ENCODE data around the gene LPP. TPM values are rescaled to one million over a fixed set of nuclear protein-coding genes. Genes with fewer than 3 reads are reported as not detected.

LPP gene
- polyA plus RNA-seq, 3 donors, result 14.1 to 23.2 (median 15.3) TPM

GRCh38 chr3:188707381-188708288 is 553.7 kb downstream of the LPP start:
- no peaks in the 10 kb centered on the region for H3K9me3 ChIP-seq (replicated peaks in 1 of 2; ENCODE audit: control insufficient read depth in 1 of 2, insufficient read depth in 1 of 2, low read length in 2 of 2)
- H3K36me3 ChIP-seq (replicated peaks in 1 of 2; ENCODE audit: control insufficient read depth in 1 of 2, insufficient read depth in 2 of 2, low read length in 2 of 2), result no peaks in the 10 kb centered on the region
- peak overlapping the region; percentile 31 for H3K4me2 ChIP-seq (replicated peaks; ENCODE audit: extremely low read depth, low read length, poor library complexity, severe bottlenecking)
- no peaks in the 10 kb centered on the region for H3K79me2 ChIP-seq (ENCODE audit: insufficient read depth, low read length)
- Mint-ChIP-seq H3K27ac (peak overlapping the region; percentile 63 to 93 (median 72)), H3K4me3 (peak overlapping the region in 1 of 2 donors; percentile 39), H3K36me3 (peaks cover 7 to 25% of the 10 kb centered on the region in 2 donors), H3K27me3 (ENCODE audit: low read depth in 3 of 3) (no peaks in the 10 kb centered on the region), H3K4me1 (peaks cover 44% of the 10 kb centered on the region), H3K9me3 (no peaks in the 10 kb centered on the region)
- H3K4me3 ChIP-seq (replicated peaks in 1 of 3; ENCODE audit: low read depth in 2 of 3, low read length in 3 of 3), result no peak overlapping the region
- 25% methylated on average over 4 of the region's 12 CpGs for WGBS (ENCODE audit: insufficient coverage)
- H4K20me1 ChIP-seq (ENCODE audit: insufficient read depth, low read length), result no peaks in the 10 kb centered on the region
- no peaks in the 10 kb centered on the region for H3K27me3 ChIP-seq (ENCODE audit: control insufficient read depth in 2 of 2, insufficient read depth in 2 of 2, low read length in 2 of 2)
- H3K9ac ChIP-seq (ENCODE audit: insufficient read depth, low read length, poor library complexity, severe bottlenecking), result no peak overlapping the region
- DNase-seq, result peak; percentile 41 to 55 (median 44)
- intact Hi-C loops (cut with micrococcal nuclease), result loop anchor here in 1 of 2 donors (10.0 kb wide), 2 partner anchors 247 to 963 kb away; partner anchors contain the start of gene BCL6
- H3K4me1 ChIP-seq (ENCODE audit: control insufficient read depth in 1 of 2, insufficient read depth in 2 of 2, low read length in 2 of 2), result peaks cover 38 to 54% of the 10 kb centered on the region in 2 donors
- peak overlapping the region; percentile 34 to 69 for H3K27ac ChIP-seq (ENCODE audit: low read depth in 1 of 2, low read length in 2 of 2)
- TF ChIP-seq CTCF (IDR thresholded peaks at IDR 0.05), result no peak
- peak overlapping the region; percentile 8 for H2AFZ ChIP-seq (ENCODE audit: insufficient read depth, low read depth, low read length, poor library complexity, severe bottlenecking)

GRCh38 chr3:188711881-188712247 is 557.9 kb downstream of the LPP start:
- Mint-ChIP-seq H3K4me3 (peak overlapping the region in 1 of 2 donors; percentile 54), H3K27me3 (ENCODE audit: low read depth in 3 of 3) (no peaks in the 10 kb centered on the region), H3K36me3 (peaks cover 8 to 24% of the 10 kb centered on the region in 2 donors), H3K4me1 (peaks cover 48% of the 10 kb centered on the region), H3K27ac (peak overlapping the region; percentile 78 to 94 (median 88)), H3K9me3 (no peaks in the 10 kb centered on the region)
- peak overlapping the region in 1 of 3 experiments; percentile 27 for H3K4me3 ChIP-seq (replicated peaks in 1 of 3; ENCODE audit: low read depth in 2 of 3, low read length in 3 of 3)
- H3K27me3 ChIP-seq (ENCODE audit: control insufficient read depth in 2 of 2, insufficient read depth in 2 of 2, low read length in 2 of 2), result no peaks in the 10 kb centered on the region
- H3K79me2 ChIP-seq (ENCODE audit: insufficient read depth, low read length), result no peaks in the 10 kb centered on the region
- intact Hi-C loops (cut with micrococcal nuclease), result no loop called here
- H3K27ac ChIP-seq (ENCODE audit: low read depth in 1 of 2, low read length in 2 of 2), result peak overlapping the region; percentile 76 to 86
- H3K4me1 ChIP-seq (ENCODE audit: control insufficient read depth in 1 of 2, insufficient read depth in 2 of 2, low read length in 2 of 2), result peaks cover 41 to 61% of the 10 kb centered on the region in 2 donors
- peak in 2 of 3 donors; percentile 12 to 20 for DNase-seq
- H4K20me1 ChIP-seq (ENCODE audit: insufficient read depth, low read length), result no peaks in the 10 kb centered on the region
- no peak overlapping the region for H2AFZ ChIP-seq (ENCODE audit: insufficient read depth, low read depth, low read length, poor library complexity, severe bottlenecking)
- H3K36me3 ChIP-seq (replicated peaks in 1 of 2; ENCODE audit: control insufficient read depth in 1 of 2, insufficient read depth in 2 of 2, low read length in 2 of 2), result no peaks in the 10 kb centered on the region
- WGBS (ENCODE audit: insufficient coverage), result 33% methylated on average over 1 of the region's 3 CpGs
- no peak for TF ChIP-seq CTCF (IDR thresholded peaks at IDR 0.05)
- H3K9me3 ChIP-seq (replicated peaks in 1 of 2; ENCODE audit: control insufficient read depth in 1 of 2, insufficient read depth in 1 of 2, low read length in 2 of 2), result no peaks in the 10 kb centered on the region
- H3K9ac ChIP-seq (ENCODE audit: insufficient read depth, low read length, poor library complexity, severe bottlenecking), result peak overlapping the region; percentile 20
- peak overlapping the region; percentile 56 for H3K4me2 ChIP-seq (replicated peaks; ENCODE audit: extremely low read depth, low read length, poor library complexity, severe bottlenecking)

Measured in CD14-positive monocyte (primary cell).